ENCODE results near the gene KDM2B.
A peak's percentile ranks its signal among the peaks of the same experiment; 100 is the strongest.

KDM2B gene

GRCh38 chr12:121531356-121531750, 49.5 kb downstream of the KDM2B start:
- DNase-seq: no peak

- peak in 9 of 51 donors; percentile 6 to 20 (median 11) for DNase-seq
Measured at GRCh38 chr12:121530600-121531355, 50.0 kb downstream of the KDM2B start.

- DNase-seq: no peak
Measured at GRCh38 chr12:121529184-121529583, 51.6 kb downstream of the KDM2B start.

GRCh38 chr12:121525411-121525810, 55.4 kb downstream of the KDM2B start:
- no peak for DNase-seq

GRCh38 chr12:121524196-121524916, 56.5 kb downstream of the KDM2B start:
- DNase-seq: peak in 30 of 51 donors; percentile 11 to 64 (median 34)

DNA sequence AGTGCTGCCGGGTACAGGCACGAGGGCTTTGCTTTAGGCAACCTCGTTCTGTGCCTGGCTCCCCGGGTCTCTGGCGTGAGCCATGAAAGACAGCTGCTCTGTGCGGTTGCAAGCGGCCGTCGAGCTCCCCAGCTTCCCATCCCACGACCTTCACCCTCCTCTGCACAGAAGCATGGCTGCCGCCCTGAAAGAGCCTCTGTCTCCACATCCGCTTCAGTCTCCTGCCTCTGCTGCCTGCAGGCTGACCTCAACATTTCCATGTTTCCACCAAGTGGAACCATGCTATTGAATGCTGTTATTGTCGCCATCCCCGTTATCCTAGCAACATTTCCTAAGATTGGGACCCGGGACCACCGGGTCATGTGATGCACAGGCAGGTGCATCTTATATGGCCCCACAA, 57.1 kb downstream of the KDM2B start:
- DNase-seq: peak in 28 of 51 donors; percentile 9 to 58 (median 28)

DNA sequence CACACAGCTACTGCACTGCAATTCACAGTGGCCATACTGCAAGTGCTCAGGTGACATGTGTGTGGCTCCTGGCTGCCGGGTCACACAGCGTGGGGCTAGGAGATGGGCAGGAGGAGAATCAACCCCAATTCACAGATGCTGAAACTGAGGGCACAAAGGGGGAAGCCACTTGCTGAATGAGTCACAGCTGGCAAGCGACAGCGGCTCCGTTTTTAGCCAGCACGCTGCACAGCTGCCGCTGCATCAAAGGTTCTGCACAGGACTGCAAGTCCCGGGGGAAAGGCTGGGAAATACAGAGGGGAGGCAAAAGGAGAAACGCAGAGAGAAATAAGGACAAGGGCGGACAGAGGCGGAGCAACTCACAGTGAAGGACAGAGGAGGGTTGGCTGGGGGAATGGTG, 57.9 kb downstream of the KDM2B start:
- DNase-seq: peak in 5 of 51 donors; percentile 12 to 29 (median 22)

DNA sequence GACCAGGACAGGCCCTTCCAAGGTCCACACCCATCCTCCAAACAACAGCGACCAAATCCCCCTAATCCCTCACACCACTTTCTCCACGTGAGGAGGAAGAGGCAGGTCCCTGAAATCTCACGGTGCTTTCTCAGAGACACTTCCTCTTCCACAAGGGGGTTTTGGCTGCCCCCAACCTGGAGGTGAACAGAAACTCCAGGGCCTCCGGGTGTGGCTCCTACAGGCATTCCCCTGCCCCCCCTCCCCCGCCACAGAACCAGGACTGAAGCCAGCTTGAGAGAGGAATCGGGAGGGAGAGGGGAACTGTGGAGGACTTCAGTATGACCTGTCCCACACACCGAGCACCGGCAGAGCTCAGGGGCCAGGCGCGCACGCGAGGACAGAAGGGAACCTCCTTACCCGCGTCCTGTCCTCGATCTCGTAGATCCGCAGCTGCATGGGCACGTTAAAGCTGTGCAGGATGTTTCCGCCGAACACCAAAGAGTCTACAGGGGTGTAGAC, 60.2 kb downstream of the KDM2B start:
- DNase-seq: no peak

DNA sequence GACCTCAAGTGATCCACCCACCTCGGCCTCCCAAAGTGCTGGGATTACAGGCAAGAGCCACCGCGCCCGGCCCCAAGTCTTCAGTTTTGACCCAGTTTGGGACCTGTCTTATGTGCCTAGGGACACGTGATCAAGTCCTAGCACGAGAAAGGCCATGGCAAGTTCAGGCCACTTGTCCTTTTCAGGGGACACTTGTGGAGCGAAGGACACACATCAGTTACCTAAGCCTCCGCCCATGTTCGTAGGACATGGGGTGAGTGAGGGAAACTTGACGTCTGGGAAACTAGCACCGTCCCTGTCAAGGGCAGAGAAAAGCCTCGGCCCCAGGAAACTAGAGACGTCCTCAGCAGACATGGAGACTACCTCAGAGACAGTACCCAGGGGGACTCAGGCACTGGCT, 60.7 kb downstream of the KDM2B start:
- no peak for DNase-seq

GRCh38 chr12:121519227-121519626, 61.6 kb downstream of the KDM2B start:
- DNase-seq: no peak

- DNase-seq: peak in 2 of 51 donors; percentile 9 to 14
Measured at GRCh38 chr12:121518656-121519055, 62.2 kb downstream of the KDM2B start.

DNA sequence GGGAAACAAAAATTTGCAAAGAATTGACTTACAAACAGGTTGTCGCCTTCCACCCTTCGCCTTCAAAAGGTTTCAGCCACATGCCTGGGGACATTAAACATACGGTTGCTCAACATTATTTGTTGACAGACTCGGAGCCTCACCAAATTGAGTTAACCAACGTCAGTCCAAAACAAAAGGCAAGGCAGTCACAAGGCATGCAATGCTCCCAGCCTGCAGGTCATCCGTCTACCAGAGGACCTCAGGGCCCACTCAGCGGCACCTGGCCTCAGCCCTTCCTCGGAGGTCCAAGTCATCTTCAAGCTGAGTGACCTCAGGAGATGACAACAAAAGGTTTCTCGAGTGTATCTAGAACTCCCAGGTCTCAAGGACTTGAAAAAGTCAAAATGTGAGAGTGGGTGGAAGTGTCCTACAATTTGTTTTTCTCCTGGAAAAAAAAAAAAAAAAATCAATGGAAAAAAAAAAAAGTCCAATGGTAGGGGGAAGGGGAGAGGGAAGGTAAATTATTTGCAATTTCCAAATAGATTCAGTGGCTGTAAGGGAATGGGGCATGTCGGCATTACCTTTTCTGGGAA, 64.3 kb downstream of the KDM2B start:
- DNase-seq: no peak

DNA sequence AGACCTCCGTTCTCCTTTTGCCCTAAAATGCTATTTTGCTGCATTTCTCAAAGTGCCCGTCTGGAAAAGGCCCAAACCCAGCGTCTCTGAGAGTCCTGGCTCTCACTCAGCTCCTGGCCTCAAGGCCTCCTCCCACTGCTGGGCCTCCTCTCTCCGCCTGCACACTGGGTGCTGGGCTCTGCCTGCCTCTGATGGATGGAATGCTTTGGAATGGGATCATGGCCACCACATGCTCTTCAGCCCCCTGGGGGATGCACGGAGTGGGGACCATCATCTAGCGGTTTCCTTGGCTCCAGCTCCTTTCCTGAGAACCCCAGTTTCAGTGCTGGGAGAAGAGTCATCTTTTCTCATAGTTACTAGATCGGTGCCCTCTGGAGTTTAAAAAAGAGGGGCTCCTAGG, 65.2 kb downstream of the KDM2B start:
- no peak for DNase-seq

- DNase-seq: no peak
Measured at GRCh38 chr12:121514184-121514742, 66.6 kb downstream of the KDM2B start.

GRCh38 chr12:121513464-121514183, 67.2 kb downstream of the KDM2B start:
- DNase-seq: peak in 2 of 51 donors; percentile 9 to 18

GRCh38 chr12:121512561-121512960, 68.3 kb downstream of the KDM2B start:
- no peak for DNase-seq

GRCh38 chr12:121511916-121512315, 68.9 kb downstream of the KDM2B start:
- no peak for DNase-seq

- DNase-seq: no peak
Measured at GRCh38 chr12:121509339-121509738, 71.5 kb downstream of the KDM2B start.

- no peak for DNase-seq
Measured at GRCh38 chr12:121508533-121508932, 72.3 kb downstream of the KDM2B start.

GRCh38 chr12:121507984-121508383, 72.8 kb downstream of the KDM2B start:
- no peak for DNase-seq

DNA sequence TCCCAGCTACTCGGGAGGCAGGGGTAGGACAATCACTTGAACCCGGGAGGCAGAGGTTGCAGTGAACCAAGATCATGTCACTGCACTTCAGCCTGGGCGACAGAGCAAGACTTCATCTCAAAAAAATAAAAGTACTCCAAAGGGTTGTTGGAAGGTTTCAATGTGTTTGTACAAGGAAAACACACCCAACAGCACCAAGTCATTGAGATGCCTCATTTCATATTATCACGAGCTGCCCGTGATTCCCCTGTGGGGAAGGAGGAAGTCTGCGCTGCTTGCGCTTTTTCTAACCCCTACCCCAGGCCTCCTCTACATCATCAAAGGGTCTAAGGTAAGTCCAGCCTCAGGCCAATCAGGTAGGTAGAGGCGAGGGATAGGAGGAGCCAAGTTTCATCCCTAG, 73.6 kb downstream of the KDM2B start:
- no peak for DNase-seq

Data from hypothalamus (tissue), 51 donors.